ENCODE data around the gene MRPS18A. TPM values are rescaled to one million over a fixed set of nuclear protein-coding genes. Genes with fewer than 3 reads are reported as not detected.

MRPS18A gene
- total and polyA plus RNA-seq, 2 of the 13 experiments (the other 11 are each of a cell fraction or from before 2014, with no cell fraction given) = 87.8 to 89.1 TPM

DNA sequence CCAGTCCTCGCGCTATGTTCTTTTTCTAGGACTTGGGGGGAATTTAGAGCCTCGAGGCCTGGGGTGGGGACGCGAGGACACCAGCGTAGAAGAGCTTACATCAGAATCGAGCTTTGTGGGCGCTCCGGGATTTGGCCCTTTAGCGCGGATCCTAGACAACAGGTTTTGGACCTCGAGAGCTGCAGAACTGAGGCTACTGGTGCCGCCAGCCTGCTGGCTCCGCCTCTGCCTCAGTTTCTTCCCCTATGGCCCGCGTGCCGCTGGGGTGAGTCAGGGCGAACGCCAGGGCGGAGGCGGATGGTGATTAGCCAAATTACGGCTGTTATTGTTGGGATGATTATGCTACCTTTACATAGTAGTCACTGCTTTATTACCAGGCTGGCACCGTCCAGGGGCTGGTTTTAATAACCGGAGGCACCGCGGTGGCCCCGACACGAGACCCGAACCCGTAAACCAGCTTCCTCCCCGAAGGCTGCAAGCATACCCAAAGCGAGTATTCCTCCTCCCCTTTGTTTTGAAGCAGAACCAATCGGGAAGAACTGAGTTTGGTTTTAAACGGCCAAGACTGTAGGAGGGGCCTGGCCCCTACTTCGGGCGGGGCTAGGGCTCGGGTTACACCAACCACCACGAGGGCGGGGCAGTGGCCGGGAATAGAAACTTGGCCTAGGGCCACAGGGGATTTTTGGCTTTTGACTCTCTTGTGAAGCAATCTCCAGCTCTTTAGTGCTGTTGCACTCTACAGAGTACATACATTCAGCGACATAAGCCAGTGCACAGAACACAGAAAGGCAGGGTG is 57.9 kb downstream of the MRPS18A start (continued):
- peak; percentile 33; the same call in 1 of the 2 replicates for TF ChIP-seq ZMAT3 (CRISPR knock-in tag; conservative IDR thresholded peaks at IDR 0.05)
- TF ChIP-seq TARDBP (CRISPR knock-in tag; IDR thresholded peaks at IDR 0.05) = peak; percentile 51; the same call in 1 of the 2 replicates
- no peak for TF ChIP-seq SUZ12 (IDR thresholded peaks at IDR 0.05; ENCODE audit: low read depth, low read length)
- peak; percentile 83 for TF ChIP-seq ZNF331 (CRISPR knock-in tag; IDR thresholded peaks at IDR 0.05)
- TF ChIP-seq MBD4 (IDR thresholded peaks at IDR 0.05; ENCODE audit: borderline replicate concordance, low read length) = no peak
- 0 out of 2 replicates have a peak, but pooled peaks have one; percentile 42 for TF ChIP-seq FIP1L1 (IDR thresholded peaks at IDR 0.05; ENCODE audit: borderline replicate concordance, insufficient read depth, low read depth, low read length)
- TF ChIP-seq ZNF143 (CRISPR knock-in tag; IDR thresholded peaks at IDR 0.05) = peak; percentile 74
- no peak for TF ChIP-seq ZNF282 (IDR thresholded peaks at IDR 0.05; ENCODE audit: partially characterized antibody)
- no peak for TF ChIP-seq ZNF329 (CRISPR knock-in tag; IDR thresholded peaks at IDR 0.05; ENCODE audit: low read depth)
- TF ChIP-seq ELF4 (CRISPR knock-in tag; IDR thresholded peaks at IDR 0.05; ENCODE audit: borderline replicate concordance) = peak; percentile 51; the same call in 1 of the 2 replicates
- TF ChIP-seq, protein P1, sequence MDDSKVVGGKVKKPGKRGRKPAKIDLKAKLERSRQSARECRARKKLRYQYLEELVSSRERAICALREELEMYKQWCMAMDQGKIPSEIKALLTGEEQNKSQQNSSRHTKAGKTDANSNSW (CRISPR knock-in tag; IDR thresholded peaks at IDR 0.05; ENCODE audit: borderline replicate concordance) = peak; percentile 72; the same call in 1 of the 2 replicates
- peak; percentile 25 for TF ChIP-seq NFIC (IDR thresholded peaks at IDR 0.05; ENCODE audit: low read length)
- TF ChIP-seq ZSCAN22 (CRISPR knock-in tag; IDR thresholded peaks at IDR 0.05) = no peak
- peak; percentile 80; the same call in 1 of the 2 replicates for TF ChIP-seq ZNF501 (CRISPR knock-in tag; IDR thresholded peaks at IDR 0.05)
- TF ChIP-seq FOSL1 (CRISPR knock-in tag; IDR thresholded peaks at IDR 0.05; ENCODE audit: borderline replicate concordance) = peak; percentile 54; the same call in 1 of the 2 replicates
- TF ChIP-seq, protein P2, sequence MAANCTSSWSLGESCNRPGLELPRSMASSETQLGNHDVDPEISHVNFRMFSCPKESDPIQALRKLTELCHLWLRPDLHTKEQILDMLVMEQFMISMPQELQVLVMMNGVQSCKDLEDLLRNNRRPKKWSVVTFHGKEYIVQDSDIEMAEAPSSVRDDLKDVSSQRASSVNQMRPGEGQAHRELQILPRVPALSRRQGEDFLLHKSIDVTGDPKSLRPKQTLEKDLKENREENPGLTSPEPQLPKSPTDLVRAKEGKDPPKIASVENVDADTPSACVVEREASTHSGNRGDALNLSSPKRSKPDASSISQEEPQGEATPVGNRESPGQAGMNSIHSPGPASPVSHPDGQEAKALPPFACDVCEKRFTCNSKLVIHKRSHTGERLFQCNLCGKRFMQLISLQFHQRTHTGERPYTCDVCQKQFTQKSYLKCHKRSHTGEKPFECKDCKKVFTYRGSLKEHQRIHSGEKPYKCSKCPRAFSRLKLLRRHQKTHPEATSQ (CRISPR knock-in tag; IDR thresholded peaks at IDR 0.05; ENCODE audit: borderline replicate concordance) = no peak; the same call in 1 of the 2 replicates
- TF ChIP-seq MTF1 (CRISPR knock-in tag; IDR thresholded peaks at IDR 0.05) = 0 out of 2 replicates have a peak, but pooled peaks have one; percentile 19
- peak; percentile 85 for TF ChIP-seq MYC (CRISPR knock-in tag; IDR thresholded peaks at IDR 0.05; ENCODE audit: borderline replicate concordance)
- no peak; the same call in 1 of the 2 replicates for TF ChIP-seq NCOA2 (CRISPR knock-in tag; IDR thresholded peaks at IDR 0.05)
- TF ChIP-seq DNMT3B (CRISPR knock-in tag; conservative IDR thresholded peaks at IDR 0.05) = peak; percentile 53; the same call in 1 of the 2 replicates
- peak; percentile 18; the same call in 1 of the 2 replicates for TF ChIP-seq TBP (CRISPR knock-in tag; IDR thresholded peaks at IDR 0.05)
- peak; percentile 84 for TF ChIP-seq ZNF350 (CRISPR knock-in tag; IDR thresholded peaks at IDR 0.05; ENCODE audit: borderline replicate concordance, low read depth)
- TF ChIP-seq, protein P3, sequence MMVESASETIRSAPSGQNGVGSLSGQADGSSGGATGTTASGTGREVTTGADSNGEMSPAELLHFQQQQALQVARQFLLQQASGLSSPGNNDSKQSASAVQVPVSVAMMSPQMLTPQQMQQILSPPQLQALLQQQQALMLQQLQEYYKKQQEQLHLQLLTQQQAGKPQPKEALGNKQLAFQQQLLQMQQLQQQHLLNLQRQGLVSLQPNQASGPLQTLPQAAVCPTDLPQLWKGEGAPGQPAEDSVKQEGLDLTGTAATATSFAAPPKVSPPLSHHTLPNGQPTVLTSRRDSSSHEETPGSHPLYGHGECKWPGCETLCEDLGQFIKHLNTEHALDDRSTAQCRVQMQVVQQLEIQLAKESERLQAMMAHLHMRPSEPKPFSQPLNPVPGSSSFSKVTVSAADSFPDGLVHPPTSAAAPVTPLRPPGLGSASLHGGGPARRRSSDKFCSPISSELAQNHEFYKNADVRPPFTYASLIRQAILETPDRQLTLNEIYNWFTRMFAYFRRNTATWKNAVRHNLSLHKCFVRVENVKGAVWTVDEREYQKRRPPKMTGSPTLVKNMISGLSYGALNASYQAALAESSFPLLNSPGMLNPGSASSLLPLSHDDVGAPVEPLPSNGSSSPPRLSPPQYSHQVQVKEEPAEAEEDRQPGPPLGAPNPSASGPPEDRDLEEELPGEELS (CRISPR knock-in tag; IDR thresholded peaks at IDR 0.05) = peak; percentile 78
- TF ChIP-seq ZNF484 (CRISPR knock-in tag; IDR thresholded peaks at IDR 0.05; ENCODE audit: borderline replicate concordance, low read depth) = no peak
- peak; percentile 78 for TF ChIP-seq SALL1 (CRISPR knock-in tag; IDR thresholded peaks at IDR 0.05)
- no peak; the same call in 1 of the 2 replicates for TF ChIP-seq MTA1 (CRISPR knock-in tag; IDR thresholded peaks at IDR 0.05; ENCODE audit: borderline replicate concordance)
- TF ChIP-seq ZNF605 (CRISPR knock-in tag; IDR thresholded peaks at IDR 0.05) = peak; percentile 81
- TF ChIP-seq AHR (CRISPR knock-in tag; IDR thresholded peaks at IDR 0.05) = peak; percentile 46; the same call in 1 of the 2 replicates

All from HepG2 (cell line).